Measurements from ENCODE around the gene SLC6A19.
A peak's percentile ranks its signal among the peaks of the same experiment; 100 is the strongest.
"Not testable (repeated sequence)": the region's sequence is repeated elsewhere in the genome, so short reads cannot be mapped to it uniquely, and the experiment has no call there.

The SLC6A19 gene

GRCh38 chr5:1247811-1248210 lies 46.4 kb downstream of the SLC6A19 start:
- DNase-seq, result no peak

- no peak for DNase-seq
These were observed 48.2 kb downstream of the SLC6A19 start for GRCh38 chr5:1249366-1250280.

GRCh38 chr5:1251678-1252580 lies 50.5 kb downstream of the SLC6A19 start:
- no peak for DNase-seq

- DNase-seq, result no peak
These were observed 51.3 kb downstream of the SLC6A19 start for GRCh38 chr5:1252681-1253080.

- DNase-seq, result no peak
These were observed 52.2 kb downstream of the SLC6A19 start for GRCh38 chr5:1253456-1254105.

- DNase-seq, result no peak
These were observed 52.8 kb downstream of the SLC6A19 start for GRCh38 chr5:1254196-1254595.

- DNase-seq, result peak; percentile 33
These were observed 53.7 kb downstream of the SLC6A19 start for GRCh38 chr5:1255081-1255561.

GRCh38 chr5:1256776-1257175 lies 55.4 kb downstream of the SLC6A19 start:
- DNase-seq, result no peak

GRCh38 chr5:1257363-1257762 lies 56.0 kb downstream of the SLC6A19 start:
- no peak for DNase-seq

- DNase-seq, result no peak
These were observed 56.4 kb downstream of the SLC6A19 start for GRCh38 chr5:1257841-1258240.

GRCh38 chr5:1259806-1260480 lies 58.5 kb downstream of the SLC6A19 start:
- DNase-seq, result no peak

- DNase-seq, result no peak
These were observed 60.2 kb downstream of the SLC6A19 start for GRCh38 chr5:1261643-1262042.

- no peak for DNase-seq
These were observed 61.0 kb downstream of the SLC6A19 start for GRCh38 chr5:1262381-1262780.

- DNase-seq, result no peak
These were observed 62.8 kb downstream of the SLC6A19 start for GRCh38 chr5:1264211-1264610.

- no peak for DNase-seq
These were observed 63.6 kb downstream of the SLC6A19 start for GRCh38 chr5:1265026-1265425.

GRCh38 chr5:1265461-1266455 lies 64.4 kb downstream of the SLC6A19 start:
- no peak for DNase-seq

GRCh38 chr5:1266791-1267190 lies 65.4 kb downstream of the SLC6A19 start:
- no peak for DNase-seq

GRCh38 chr5:1267464-1267863 lies 66.1 kb downstream of the SLC6A19 start:
- not testable (repeated sequence) for DNase-seq

- DNase-seq, result no peak
These were observed 66.7 kb downstream of the SLC6A19 start for GRCh38 chr5:1268056-1268455.

- peak; percentile 35 for DNase-seq
These were observed 67.3 kb downstream of the SLC6A19 start for GRCh38 chr5:1268666-1269065.

GRCh38 chr5:1270426-1270825 lies 69.0 kb downstream of the SLC6A19 start:
- DNase-seq, result no peak

Data from activated naive CD4-positive, alpha-beta T cell treated with Interleukin-2 at 50 U/mL for 16 hours (primary cell).